K562 (cell line): ENCODE data around the gene GLRX. TPM values are rescaled to one million over a fixed set of nuclear protein-coding genes. Genes with fewer than 3 reads are reported as not detected.

Experiments
- BCL6 ChIP-seq: fragments of 250-450 bp; sonication (Bioruptor Pico); IDR thresholded peaks from 2 replicates; pipeline ENCODE4 v1.4.0; 2020
- CBX2 ChIP-seq: fragments of 200-600 bp; sonication (generic); IDR thresholded peaks from one replicate; pipeline ENCODE4 v1.6.1; 2012; ENCODE audit warnings: mild to moderate bottlenecking, low read length, inconsistent platforms; ENCODE audit not compliant: insufficient read depth, poor library complexity, severe bottlenecking
- CEBPG ChIP-seq, 3 experiments: fragments of 200-800 bp in 1 of 3; sonication (Bioruptor generic) in 1 of 3; sonication (generic) in 1 of 3; formaldehyde crosslinking in 1 of 3; IDR thresholded peaks in 2 of 3; conservative IDR thresholded peaks in 1 of 3; 2 replicates each; pipeline versions ENCODE4 v1.6.1 to v1.8.0; 2016 to 2022; ENCODE audit warnings: missing compliant biosample characterization in 2 of 3, missing genetic modification characterization in 2 of 3, mild to moderate bottlenecking in 1 of 3, missing genetic modification reagents in 1 of 3
- DPF2 ChIP-seq: fragments of 450-650 bp; IDR thresholded peaks from 2 replicates; pipeline ENCODE4 v1.6.1; 2016
- ELF4 ChIP-seq: fragments of 450-650 bp; formaldehyde crosslinking; IDR thresholded peaks from 2 replicates; pipeline ENCODE4 v1.4.0; 2022; ENCODE audit warnings: missing genetic modification characterization
- HEY1 ChIP-seq: fragments of 250-450 bp; sonication (Bioruptor Pico); IDR thresholded peaks from 2 replicates; pipeline ENCODE4 v1.5.0; 2020; ENCODE audit warnings: mild to moderate bottlenecking, moderate library complexity, borderline replicate concordance
- KDM5B ChIP-seq: fragments of 200-600 bp; sonication (generic); IDR thresholded peaks from 2 replicates; pipeline ENCODE4 v1.6.1; 2012; ENCODE audit warnings: low read depth, mild to moderate bottlenecking, moderate library complexity, low read length, control low read depth, inconsistent platforms; ENCODE audit not compliant: insufficient replicate concordance
- KLF13 ChIP-seq: fragments of 450-650 bp; IDR thresholded peaks from 2 replicates; pipeline ENCODE4 v1.6.1; 2016; ENCODE audit warnings: missing genetic modification characterization, low read depth, mild to moderate bottlenecking, missing compliant biosample characterization, moderate library complexity, borderline replicate concordance
- LARP7 ChIP-seq: fragments of 450-650 bp; IDR thresholded peaks from 2 replicates; pipeline ENCODE4 v1.6.1; 2016
- MEF2D ChIP-seq: conservative IDR thresholded peaks from 2 replicates; pipeline ENCODE4 v1.6.1; 2016; ENCODE audit warnings: low read depth, missing genetic modification characterization, missing compliant biosample characterization
- NCOA1 ChIP-seq: fragments of 450-650 bp; IDR thresholded peaks from 2 replicates; pipeline ENCODE4 v1.6.1; 2016; ENCODE audit warnings: low read depth
- NFATC3 ChIP-seq: fragments of 450-650 bp; IDR thresholded peaks from 2 replicates; pipeline ENCODE4 v1.6.1; 2017; ENCODE audit warnings: mild to moderate bottlenecking
- PHB2 ChIP-seq: fragments of 450-650 bp; IDR thresholded peaks from 2 replicates; pipeline ENCODE4 v1.6.1; 2017; ENCODE audit warnings: low read depth
- PHF20 ChIP-seq: fragments of 450-650 bp; IDR thresholded peaks from 2 replicates; pipeline ENCODE4 v1.6.1; 2018; ENCODE audit not compliant: partially characterized antibody
- RNF2 ChIP-seq: sonication (generic); IDR thresholded peaks from 2 replicates; pipeline ENCODE4 v1.6.1; 2016
- SIN3B ChIP-seq: fragments of 450-650 bp; IDR thresholded peaks from 2 replicates; pipeline ENCODE4 v1.6.1; 2017; ENCODE audit warnings: low read depth, mild to moderate bottlenecking, moderate library complexity
- SP1 ChIP-seq: sonication (generic); formaldehyde crosslinking; IDR thresholded peaks from 2 replicates; pipeline ENCODE4 v1.8.1; 2022; ENCODE audit warnings: mild to moderate bottlenecking, missing genetic modification reagents
- TBP ChIP-seq: optimal IDR thresholded peaks from 2 replicates; pipeline ENCODE3; 2011; ENCODE audit warnings: low read depth, low read length, improper control_type of control experiment
- TEAD1 ChIP-seq, 2 experiments: fragments of 450-650 bp in 1 of 2; sonication (generic) in 1 of 2; formaldehyde crosslinking; IDR thresholded peaks; 2 replicates each; pipeline versions ENCODE4 v1.4.0 to v1.8.0; 2020 to 2022; ENCODE audit warnings: mild to moderate bottlenecking in 2 of 2, missing genetic modification reagents in 1 of 2
- ZBTB17 ChIP-seq: fragments of 450-650 bp; formaldehyde crosslinking; IDR thresholded peaks from 2 replicates; pipeline ENCODE4 v1.4.0; 2020; ENCODE audit warnings: mild to moderate bottlenecking
- ZFX ChIP-seq: sonication (generic); formaldehyde crosslinking; IDR thresholded peaks from 2 replicates; pipeline ENCODE4 v1.8.0; 2022; ENCODE audit warnings: mild to moderate bottlenecking, missing genetic modification reagents, moderate library complexity
- ZNF232 ChIP-seq: sonication (generic); formaldehyde crosslinking; IDR thresholded peaks from 2 replicates; pipeline ENCODE4 v1.8.0; 2022; ENCODE audit warnings: mild to moderate bottlenecking, missing genetic modification reagents
- ZNF324 ChIP-seq: fragments of 250-450 bp; sonication (Bioruptor Pico); IDR thresholded peaks from 2 replicates; pipeline ENCODE4 v1.4.0; 2020; ENCODE audit warnings: mild to moderate bottlenecking
- ZSCAN29 ChIP-seq: fragments of 450-650 bp; IDR thresholded peaks from 2 replicates; pipeline ENCODE4 v1.6.1; 2017
- polyA plus RNA-seq, 8 experiments: library from polyadenylated mRNA; depleted of rRNA in 4 of 8; stranded (reverse) in 5 of 8; unstranded in 3 of 8; fragments of >200 nt; fragmentation: Nextera tagmentation in 2 of 8; fragmentation: Illumina TruSeq in 1 of 8; extraction: Ambion mirVana in 2 of 8; extraction: Trizol in 1 of 8; gene quantifications; 2 replicates each; pipeline versions ENCODE4 v1.2.1 to v1.2.3, GENCODE V29; 2011 to 2014; ENCODE audit warnings: inconsistent platforms in 1 of 8, missing spikeins in 1 of 8
- total RNA-seq, 7 experiments: library from RNA; depleted of rRNA in 6 of 7; stranded (reverse); fragments of >200 nt in 6 of 7; fragmentation: Illumina TruSeq in 2 of 7; extraction: Trizol in 2 of 7; gene quantifications; 2 replicates each; pipeline versions ENCODE4 v1.2.1 to v1.2.3, GENCODE V29; 2011 to 2021; ENCODE audit warnings: low replicate concordance in 1 of 7
- TF ChIP-seq, protein P1 (sequence below): sonication (generic); formaldehyde crosslinking; IDR thresholded peaks from 2 replicates; pipeline ENCODE4 v1.9.0; 2022; ENCODE audit warnings: mild to moderate bottlenecking, missing genetic modification reagents
- TF ChIP-seq, protein P2 (sequence below): fragments of 250-450 bp; sonication (Bioruptor Pico); IDR thresholded peaks from 2 replicates; pipeline ENCODE4 v1.8.0; 2021; ENCODE audit warnings: borderline replicate concordance, mild to moderate bottlenecking, moderate library complexity; ENCODE audit not compliant: poor library complexity, severe bottlenecking

Gene GLRX
- total and polyA plus RNA-seq, 9 of the 15 experiments (the other 6 are each of a cell fraction or from before 2014, with no cell fraction given), result 2.3 to 11.2 (median 4.6) TPM

DNA sequence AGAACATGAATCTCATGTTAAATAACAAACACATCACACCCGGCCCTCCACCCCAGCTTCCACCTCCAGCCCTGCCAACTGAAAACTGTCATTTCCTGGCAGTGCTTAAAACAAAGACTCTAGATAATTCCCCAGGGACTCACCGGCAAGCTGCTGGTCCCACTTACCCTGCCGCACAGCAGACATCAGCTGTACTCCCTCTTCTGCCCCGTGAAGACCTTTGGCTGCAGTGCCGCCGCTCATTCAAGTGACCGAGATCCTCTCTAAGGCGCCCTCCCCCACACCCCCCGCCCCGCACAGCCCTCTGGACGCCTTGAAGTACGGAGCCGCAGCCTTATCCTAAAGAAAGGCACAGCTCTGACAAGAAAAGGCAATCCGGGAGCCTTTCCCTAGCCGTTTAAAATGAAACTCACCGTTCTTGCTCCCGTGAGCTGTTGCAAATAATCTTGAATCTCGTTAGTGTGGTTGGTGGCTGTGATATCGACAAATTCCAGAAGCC, 434 bp downstream of the GLRX start (continued):
- TF ChIP-seq NCOA1, result no peak
- TF ChIP-seq LARP7, result no peak
- no peak for TF ChIP-seq KLF13 (tag)
- TF ChIP-seq SP1 (CRISPR knock-in tag), result no peak
- TF ChIP-seq DPF2, result 0 out of 2 replicates have a peak, but pooled peaks have one; percentile 13
- no peak for TF ChIP-seq KDM5B
- no peak for TF ChIP-seq CBX2
- no peak for TF ChIP-seq MEF2D (tag)
- TF ChIP-seq ZSCAN29, result no peak
- peak; percentile 38; the same call in 1 of the 2 replicates for TF ChIP-seq ZFX (CRISPR knock-in tag)
- TF ChIP-seq TBP, result no peak
- no peak for TF ChIP-seq ZBTB17 (CRISPR knock-in tag)
- TF ChIP-seq PHB2, result no peak
- TF ChIP-seq HEY1 (CRISPR knock-in tag), result no peak
- TF ChIP-seq NFATC3, result no peak
- TF ChIP-seq RNF2, result no peak
- TF ChIP-seq BCL6, result no peak
- no peak for TF ChIP-seq ZNF324 (CRISPR knock-in tag)
- no peak for TF ChIP-seq SIN3B
- TF ChIP-seq, protein P1, sequence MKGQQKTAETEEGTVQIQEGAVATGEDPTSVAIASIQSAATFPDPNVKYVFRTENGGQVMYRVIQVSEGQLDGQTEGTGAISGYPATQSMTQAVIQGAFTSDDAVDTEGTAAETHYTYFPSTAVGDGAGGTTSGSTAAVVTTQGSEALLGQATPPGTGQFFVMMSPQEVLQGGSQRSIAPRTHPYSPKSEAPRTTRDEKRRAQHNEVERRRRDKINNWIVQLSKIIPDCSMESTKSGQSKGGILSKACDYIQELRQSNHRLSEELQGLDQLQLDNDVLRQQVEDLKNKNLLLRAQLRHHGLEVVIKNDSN, result no peak
- no peak for TF ChIP-seq ZNF232 (CRISPR knock-in tag)
- no peak for TF ChIP-seq CEBPG (CRISPR knock-in tag; IDR thresholded peaks at IDR 0.05)
- no peak for TF ChIP-seq CEBPG (tag; conservative IDR thresholded peaks at IDR 0.05 in 1 of 2, IDR thresholded peaks at IDR 0.05 in 1 of 2)
- TF ChIP-seq, protein P2, sequence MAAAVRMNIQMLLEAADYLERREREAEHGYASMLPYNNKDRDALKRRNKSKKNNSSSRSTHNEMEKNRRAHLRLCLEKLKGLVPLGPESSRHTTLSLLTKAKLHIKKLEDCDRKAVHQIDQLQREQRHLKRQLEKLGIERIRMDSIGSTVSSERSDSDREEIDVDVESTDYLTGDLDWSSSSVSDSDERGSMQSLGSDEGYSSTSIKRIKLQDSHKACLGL (CRISPR knock-in tag), result no peak
- TF ChIP-seq ELF4 (CRISPR knock-in tag), result no peak
- no peak for TF ChIP-seq PHF20
- 0 out of 4 replicates have a peak, but pooled peaks of 1 of the 2 experiments have one; percentile 67 for TF ChIP-seq TEAD1 (CRISPR knock-in tag; IDR thresholded peaks at IDR 0.05)
